Liver (tissue), 9 donors: ENCODE data around the gene CRACDL. TPM values are rescaled to one million over a fixed set of nuclear protein-coding genes. Genes with fewer than 3 reads are reported as not detected.

Source experiments
- DNase-seq: peaks from one replicate; pipeline ENCODE4 v3.0.0-alpha.2; 2017; ENCODE audit warnings: low spot score
- H3K27ac ChIP-seq, 2 donors: one replicate each; pipeline ENCODE4 v1.7.0; 2013; ENCODE audit warnings: inconsistent platforms in 2 of 2, low read length in 2 of 2, control low read depth in 1 of 2, low read depth in 1 of 2, mild to moderate bottlenecking in 1 of 2
- H3K27me3 ChIP-seq, 4 donors: one replicate each; pipeline versions ENCODE4 v1.6.1 to v1.7.0; 2013; ENCODE audit warnings: low read length in 3 of 4, inconsistent platforms in 1 of 4, mild to moderate bottlenecking in 1 of 4, moderate library complexity in 1 of 4; ENCODE audit not compliant: control insufficient read depth in 4 of 4, insufficient read depth in 4 of 4
- H3K36me3 ChIP-seq, 4 donors: one replicate each; pipeline versions ENCODE4 v1.6.1 to v1.7.0; 2013; ENCODE audit warnings: low read length in 3 of 4, mild to moderate bottlenecking in 3 of 4, low read depth in 1 of 4, moderate library complexity in 1 of 4; ENCODE audit not compliant: control insufficient read depth in 4 of 4, insufficient read depth in 3 of 4
- H3K4me1 ChIP-seq, 4 donors: one replicate each; pipeline versions ENCODE4 v1.6.1 to v1.7.0; 2013; ENCODE audit warnings: low read length in 3 of 4, mild to moderate bottlenecking in 3 of 4, moderate library complexity in 1 of 4; ENCODE audit not compliant: control insufficient read depth in 4 of 4, insufficient read depth in 4 of 4
- H3K4me3 ChIP-seq, 3 donors: one replicate each; pipeline versions ENCODE4 v1.6.1 to v1.7.0; 2013; ENCODE audit warnings: low read length in 3 of 3, control low read depth in 1 of 3, low read depth in 1 of 3, mild to moderate bottlenecking in 1 of 3
- H3K9ac ChIP-seq, 2 donors: one replicate each; pipeline ENCODE4 v1.7.0; 2013; ENCODE audit warnings: low read length in 2 of 2, mild to moderate bottlenecking in 2 of 2, moderate library complexity in 2 of 2, control low read depth in 1 of 2, low read depth in 1 of 2
- H3K9me3 ChIP-seq, 4 donors: one replicate each; pipeline versions ENCODE4 v1.6.1 to v1.7.0; 2013; ENCODE audit warnings: low read length in 3 of 4; ENCODE audit not compliant: control insufficient read depth in 4 of 4
- EGR1 ChIP-seq, 2 donors: IDR thresholded peaks; 2 replicates each; pipeline ENCODE4 v1.6.1; 2016 to 2018; ENCODE audit warnings: antibody characterized with exemption in 2 of 2, low read depth in 2 of 2
- FOXA1 ChIP-seq: IDR thresholded peaks from 2 replicates; pipeline ENCODE4 v1.6.1; 2016; ENCODE audit warnings: antibody characterized with exemption
- FOXA2 ChIP-seq: IDR thresholded peaks from 2 replicates; pipeline ENCODE4 v1.6.1; 2016; ENCODE audit warnings: antibody characterized with exemption
- GABPA ChIP-seq, 2 donors: IDR thresholded peaks in 1 of 2; conservative IDR thresholded peaks in 1 of 2; 2 replicates each; pipeline ENCODE4 v1.6.1; 2016; ENCODE audit warnings: antibody characterized with exemption in 2 of 2, mild to moderate bottlenecking in 1 of 2, moderate library complexity in 1 of 2
- HNF4A ChIP-seq, 2 donors: conservative IDR thresholded peaks; 2 replicates each; pipeline ENCODE4 v1.6.1; 2016; ENCODE audit warnings: antibody characterized with exemption in 2 of 2, mild to moderate bottlenecking in 2 of 2
- HNF4G ChIP-seq: IDR thresholded peaks from 2 replicates; pipeline ENCODE4 v1.6.1; 2016; ENCODE audit warnings: antibody characterized with exemption
- JUND ChIP-seq, 2 donors: IDR thresholded peaks; 2 replicates each; pipeline ENCODE4 v1.6.1; 2016; ENCODE audit warnings: antibody characterized with exemption in 2 of 2
- NR2F2 ChIP-seq: IDR thresholded peaks from 2 replicates; pipeline ENCODE4 v1.6.1; 2016; ENCODE audit warnings: antibody characterized with exemption
- RAD21 ChIP-seq, 2 donors: IDR thresholded peaks; 2 replicates each; pipeline ENCODE4 v1.6.1; 2016; ENCODE audit warnings: antibody characterized with exemption in 2 of 2, mild to moderate bottlenecking in 2 of 2
- RXRA ChIP-seq, 2 donors: IDR thresholded peaks; 2 replicates each; pipeline ENCODE4 v1.6.1; 2017 to 2018; ENCODE audit warnings: antibody characterized with exemption in 2 of 2, mild to moderate bottlenecking in 1 of 2
- SP1 ChIP-seq: IDR thresholded peaks from 2 replicates; pipeline ENCODE4 v1.6.1; 2018; ENCODE audit warnings: antibody characterized with exemption, mild to moderate bottlenecking
- TAF1 ChIP-seq: conservative IDR thresholded peaks from 2 replicates; pipeline ENCODE4 v1.6.1; 2016; ENCODE audit warnings: antibody characterized with exemption, mild to moderate bottlenecking
- YY1 ChIP-seq: IDR thresholded peaks from 2 replicates; pipeline ENCODE4 v1.6.1; 2016; ENCODE audit warnings: antibody characterized with exemption, mild to moderate bottlenecking
- WGBS: extraction: QIAGEN DNeasy Blood & Tissue Kit; methylation state at CpG from one replicate; pipeline ENCODE4 v1.1.7; 2013; 5-methylcytosine and 5-hydroxymethylcytosine counted together
- polyA plus RNA-seq, 2 donors: library from polyadenylated mRNA; stranded (reverse) in 1 of 2; unstranded in 1 of 2; fragments of 200-250 nt in 1 of 2; fragments of >200 nt in 1 of 2; fragmentation: Nextera tagmentation in 1 of 2; extraction: Ambion mirVana in 1 of 2; gene quantifications; one replicate each; pipeline versions ENCODE4 v1.2.1 to v1.2.3, GENCODE V29; 2013 to 2015
- total RNA-seq, 2 donors: library from RNA; depleted of rRNA; stranded (reverse); fragments of >200 nt; gene quantifications; one replicate each; pipeline ENCODE4 v1.2.3, GENCODE V29; 2014
- TF ChIP-seq, protein P1 (sequence below): IDR thresholded peaks from 2 replicates; pipeline ENCODE4 v1.6.1; 2016; ENCODE audit warnings: antibody characterized with exemption
- TF ChIP-seq, protein P2 (sequence below): IDR thresholded peaks from 2 replicates; pipeline ENCODE4 v1.6.1; 2016; ENCODE audit warnings: antibody characterized with exemption, mild to moderate bottlenecking
- TF ChIP-seq, protein P3 (sequence below): IDR thresholded peaks from 2 replicates; pipeline ENCODE4 v1.6.1; 2016; ENCODE audit warnings: antibody characterized with exemption
- TF ChIP-seq, protein P4 (sequence below): IDR thresholded peaks from 2 replicates; pipeline ENCODE4 v1.6.1; 2016; ENCODE audit warnings: antibody characterized with exemption
- TF ChIP-seq, protein P5 (sequence below): fragments of 150-350 bp; IDR thresholded peaks from 2 replicates; pipeline ENCODE4 v1.5.1; 2017; ENCODE audit warnings: improper control_type of control experiment, low read depth, low read length; ENCODE audit not compliant: missing input control
- donor health status: healthy.
- donor health status: healthy.
- donor health status: healthy.
- donor health status: healthy.
- donor health status: healthy.

CRACDL gene, protein sequence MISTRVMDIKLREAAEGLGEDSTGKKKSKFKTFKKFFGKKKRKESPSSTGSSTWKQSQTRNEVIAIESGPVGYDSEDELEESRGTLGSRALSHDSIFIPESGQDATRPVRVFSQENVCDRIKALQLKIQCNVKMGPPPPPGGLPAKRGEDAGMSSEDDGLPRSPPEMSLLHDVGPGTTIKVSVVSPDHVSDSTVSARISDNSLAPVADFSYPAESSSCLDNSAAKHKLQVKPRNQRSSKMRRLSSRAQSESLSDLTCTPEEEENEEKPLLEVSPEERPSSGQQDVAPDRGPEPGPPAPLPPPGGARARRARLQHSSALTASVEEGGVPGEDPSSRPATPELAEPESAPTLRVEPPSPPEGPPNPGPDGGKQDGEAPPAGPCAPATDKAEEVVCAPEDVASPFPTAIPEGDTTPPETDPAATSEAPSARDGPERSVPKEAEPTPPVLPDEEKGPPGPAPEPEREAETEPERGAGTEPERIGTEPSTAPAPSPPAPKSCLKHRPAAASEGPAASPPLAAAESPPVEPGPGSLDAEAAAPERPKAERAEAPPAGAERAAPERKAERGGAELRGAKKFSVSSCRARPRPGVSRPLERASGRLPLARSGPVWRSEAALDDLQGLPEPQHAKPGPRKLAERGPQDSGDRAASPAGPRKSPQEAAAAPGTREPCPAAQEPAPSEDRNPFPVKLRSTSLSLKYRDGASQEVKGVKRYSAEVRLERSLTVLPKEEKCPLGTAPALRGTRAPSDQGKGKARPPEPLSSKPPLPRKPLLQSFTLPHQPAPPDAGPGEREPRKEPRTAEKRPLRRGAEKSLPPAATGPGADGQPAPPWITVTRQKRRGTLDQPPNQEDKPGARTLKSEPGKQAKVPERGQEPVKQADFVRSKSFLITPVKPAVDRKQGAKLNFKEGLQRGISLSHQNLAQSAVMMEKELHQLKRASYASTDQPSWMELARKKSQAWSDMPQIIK
- total RNA-seq (under 1 TPM; 0.17 to 0.42 TPM), polyA plus RNA-seq (under 1 TPM; 0.13 to 0.46 TPM)

DNA sequence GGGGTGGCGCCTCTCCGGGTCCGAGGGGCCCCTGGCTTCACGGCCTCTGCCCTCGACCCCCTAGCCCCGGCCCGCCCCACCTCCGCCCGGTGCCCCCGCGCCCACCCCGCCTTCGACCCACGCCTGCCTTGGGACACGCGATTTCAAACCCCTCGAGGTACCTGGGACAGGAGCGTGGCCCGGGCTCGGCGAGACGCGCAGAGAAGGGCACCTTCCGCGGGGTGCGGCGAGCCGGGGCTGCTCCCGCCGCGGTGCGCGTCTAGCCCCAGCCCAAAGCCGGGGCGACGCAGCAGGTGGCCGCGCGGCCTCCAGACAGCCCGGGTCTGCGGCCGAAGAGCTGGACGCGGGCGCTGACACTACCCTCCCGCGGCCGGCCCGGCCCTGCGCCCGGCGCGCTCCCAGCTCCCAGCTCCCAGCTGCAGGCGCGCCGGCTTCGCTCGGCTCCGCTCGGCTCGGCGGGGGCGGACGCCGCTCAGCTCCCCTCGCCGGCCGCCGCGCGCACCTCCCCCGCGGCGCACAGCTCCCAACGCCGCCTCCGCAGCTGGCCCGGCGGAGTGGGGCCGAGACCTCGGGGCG lies at the start of gene CRACDL:
CRACDL (minus strand) TSS at position 449 of the 576 bp plus-strand sequence. CDS start 89,425 bp downstream, outside the sequence.
- no peak for DNase-seq
- TF ChIP-seq FOXA2 (no peak), EGR1 (IDR thresholded peaks at IDR 0.05; ENCODE audit: low read depth in 2 of 2) (no peak), JUND (IDR thresholded peaks at IDR 0.05) (no peak)
- TF ChIP-seq, protein P1, sequence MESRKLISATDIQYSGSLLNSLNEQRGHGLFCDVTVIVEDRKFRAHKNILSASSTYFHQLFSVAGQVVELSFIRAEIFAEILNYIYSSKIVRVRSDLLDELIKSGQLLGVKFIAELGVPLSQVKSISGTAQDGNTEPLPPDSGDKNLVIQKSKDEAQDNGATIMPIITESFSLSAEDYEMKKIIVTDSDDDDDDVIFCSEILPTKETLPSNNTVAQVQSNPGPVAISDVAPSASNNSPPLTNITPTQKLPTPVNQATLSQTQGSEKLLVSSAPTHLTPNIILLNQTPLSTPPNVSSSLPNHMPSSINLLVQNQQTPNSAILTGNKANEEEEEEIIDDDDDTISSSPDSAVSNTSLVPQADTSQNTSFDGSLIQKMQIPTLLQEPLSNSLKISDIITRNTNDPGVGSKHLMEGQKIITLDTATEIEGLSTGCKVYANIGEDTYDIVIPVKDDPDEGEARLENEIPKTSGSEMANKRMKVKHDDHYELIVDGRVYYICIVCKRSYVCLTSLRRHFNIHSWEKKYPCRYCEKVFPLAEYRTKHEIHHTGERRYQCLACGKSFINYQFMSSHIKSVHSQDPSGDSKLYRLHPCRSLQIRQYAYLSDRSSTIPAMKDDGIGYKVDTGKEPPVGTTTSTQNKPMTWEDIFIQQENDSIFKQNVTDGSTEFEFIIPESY, result no peak
- H3K9me3 ChIP-seq, result no peaks in the 10 kb centered on the region
- WGBS, result 1% methylated on average over 82 of the region's 82 CpGs
- H3K4me1 ChIP-seq, result peaks cover 6 to 24% (median 13%) of the 10 kb centered on the region in 4 donors
- peak within 1 kb of the TSS in 2 of 3 donors; percentile 43 to 63 for H3K4me3 ChIP-seq
- H3K9ac ChIP-seq, result no peak within 1 kb of the TSS
- H3K27me3 ChIP-seq, result peaks cover 0 to 4% (median 2%) of the 10 kb centered on the region in 4 donors
- no peak within 1 kb of the TSS for H3K27ac ChIP-seq
- H3K36me3 ChIP-seq, result no peaks in the 10 kb centered on the region

DNA sequence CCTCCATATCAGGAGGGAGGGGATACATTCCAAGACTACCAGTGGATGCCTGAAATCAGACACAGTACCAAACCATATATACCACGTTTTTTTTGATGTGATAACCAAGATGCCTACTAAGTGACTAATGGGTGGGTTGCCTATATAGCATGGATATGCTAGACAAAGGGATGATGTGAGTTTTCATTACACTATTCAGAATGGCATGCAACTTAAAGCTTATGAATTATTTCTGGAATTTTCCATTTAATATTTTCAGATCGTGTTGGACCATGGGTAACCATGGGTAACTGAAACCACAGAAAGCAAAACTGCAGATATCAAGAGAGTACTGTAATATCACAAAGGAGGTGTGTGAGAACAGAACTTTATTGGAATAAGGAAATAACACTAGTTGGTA lies 39.6 kb upstream of the CRACDL start:
- Histone ChIP-seq H3K9ac (no peak overlapping the region), H3K36me3 (no peaks in the 10 kb centered on the region), H3K27me3 (no peaks in the 10 kb centered on the region), H3K27ac (no peak overlapping the region), H3K4me1 (no peaks in the 10 kb centered on the region), H3K4me3 (no peak overlapping the region), H3K9me3 (peaks cover 0 to 13% (median 3%) of the 10 kb centered on the region in 4 donors)
- 74% methylated on average over 2 of the region's 2 CpGs for whole genome bisulfite sequencing
- no peak for DNase-seq
- TF ChIP-seq HNF4A (conservative IDR thresholded peaks at IDR 0.05) (no peak), EGR1 (IDR thresholded peaks at IDR 0.05; ENCODE audit: low read depth in 2 of 2) (no peak), RXRA (IDR thresholded peaks at IDR 0.05) (no peak), JUND (IDR thresholded peaks at IDR 0.05) (no peak), SP1 (no peak), GABPA (IDR thresholded peaks at IDR 0.05 in 1 of 2, conservative IDR thresholded peaks at IDR 0.05 in 1 of 2) (no peak), TAF1 (no peak), RAD21 (IDR thresholded peaks at IDR 0.05) (no peak), FOXA1 (no peak), NR2F2 (no peak), YY1 (no peak), FOXA2 (no peak), HNF4G (no peak)
- TF ChIP-seq, protein P1, result no peak
- TF ChIP-seq, protein P2, sequence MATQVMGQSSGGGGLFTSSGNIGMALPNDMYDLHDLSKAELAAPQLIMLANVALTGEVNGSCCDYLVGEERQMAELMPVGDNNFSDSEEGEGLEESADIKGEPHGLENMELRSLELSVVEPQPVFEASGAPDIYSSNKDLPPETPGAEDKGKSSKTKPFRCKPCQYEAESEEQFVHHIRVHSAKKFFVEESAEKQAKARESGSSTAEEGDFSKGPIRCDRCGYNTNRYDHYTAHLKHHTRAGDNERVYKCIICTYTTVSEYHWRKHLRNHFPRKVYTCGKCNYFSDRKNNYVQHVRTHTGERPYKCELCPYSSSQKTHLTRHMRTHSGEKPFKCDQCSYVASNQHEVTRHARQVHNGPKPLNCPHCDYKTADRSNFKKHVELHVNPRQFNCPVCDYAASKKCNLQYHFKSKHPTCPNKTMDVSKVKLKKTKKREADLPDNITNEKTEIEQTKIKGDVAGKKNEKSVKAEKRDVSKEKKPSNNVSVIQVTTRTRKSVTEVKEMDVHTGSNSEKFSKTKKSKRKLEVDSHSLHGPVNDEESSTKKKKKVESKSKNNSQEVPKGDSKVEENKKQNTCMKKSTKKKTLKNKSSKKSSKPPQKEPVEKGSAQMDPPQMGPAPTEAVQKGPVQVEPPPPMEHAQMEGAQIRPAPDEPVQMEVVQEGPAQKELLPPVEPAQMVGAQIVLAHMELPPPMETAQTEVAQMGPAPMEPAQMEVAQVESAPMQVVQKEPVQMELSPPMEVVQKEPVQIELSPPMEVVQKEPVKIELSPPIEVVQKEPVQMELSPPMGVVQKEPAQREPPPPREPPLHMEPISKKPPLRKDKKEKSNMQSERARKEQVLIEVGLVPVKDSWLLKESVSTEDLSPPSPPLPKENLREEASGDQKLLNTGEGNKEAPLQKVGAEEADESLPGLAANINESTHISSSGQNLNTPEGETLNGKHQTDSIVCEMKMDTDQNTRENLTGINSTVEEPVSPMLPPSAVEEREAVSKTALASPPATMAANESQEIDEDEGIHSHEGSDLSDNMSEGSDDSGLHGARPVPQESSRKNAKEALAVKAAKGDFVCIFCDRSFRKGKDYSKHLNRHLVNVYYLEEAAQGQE, result no peak
- TF ChIP-seq, protein P3, sequence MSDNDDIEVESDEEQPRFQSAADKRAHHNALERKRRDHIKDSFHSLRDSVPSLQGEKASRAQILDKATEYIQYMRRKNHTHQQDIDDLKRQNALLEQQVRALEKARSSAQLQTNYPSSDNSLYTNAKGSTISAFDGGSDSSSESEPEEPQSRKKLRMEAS, result no peak
- TF ChIP-seq, protein P4, sequence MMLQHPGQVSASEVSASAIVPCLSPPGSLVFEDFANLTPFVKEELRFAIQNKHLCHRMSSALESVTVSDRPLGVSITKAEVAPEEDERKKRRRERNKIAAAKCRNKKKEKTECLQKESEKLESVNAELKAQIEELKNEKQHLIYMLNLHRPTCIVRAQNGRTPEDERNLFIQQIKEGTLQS, result no peak
- TF ChIP-seq, protein P5, sequence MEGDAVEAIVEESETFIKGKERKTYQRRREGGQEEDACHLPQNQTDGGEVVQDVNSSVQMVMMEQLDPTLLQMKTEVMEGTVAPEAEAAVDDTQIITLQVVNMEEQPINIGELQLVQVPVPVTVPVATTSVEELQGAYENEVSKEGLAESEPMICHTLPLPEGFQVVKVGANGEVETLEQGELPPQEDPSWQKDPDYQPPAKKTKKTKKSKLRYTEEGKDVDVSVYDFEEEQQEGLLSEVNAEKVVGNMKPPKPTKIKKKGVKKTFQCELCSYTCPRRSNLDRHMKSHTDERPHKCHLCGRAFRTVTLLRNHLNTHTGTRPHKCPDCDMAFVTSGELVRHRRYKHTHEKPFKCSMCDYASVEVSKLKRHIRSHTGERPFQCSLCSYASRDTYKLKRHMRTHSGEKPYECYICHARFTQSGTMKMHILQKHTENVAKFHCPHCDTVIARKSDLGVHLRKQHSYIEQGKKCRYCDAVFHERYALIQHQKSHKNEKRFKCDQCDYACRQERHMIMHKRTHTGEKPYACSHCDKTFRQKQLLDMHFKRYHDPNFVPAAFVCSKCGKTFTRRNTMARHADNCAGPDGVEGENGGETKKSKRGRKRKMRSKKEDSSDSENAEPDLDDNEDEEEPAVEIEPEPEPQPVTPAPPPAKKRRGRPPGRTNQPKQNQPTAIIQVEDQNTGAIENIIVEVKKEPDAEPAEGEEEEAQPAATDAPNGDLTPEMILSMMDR, result no peak
